Activated CD4-positive, alpha-beta T cell treated with anti-CD3 and anti-CD28 coated beads for 36 hours (primary cell): ENCODE data around the gene POLD2. TPM values are rescaled to one million over a fixed set of nuclear protein-coding genes. Genes with fewer than 3 reads are reported as not detected.
A peak's percentile ranks its signal among the peaks of the same experiment; 100 is the strongest.

ENCODE experiments used
- ATAC-seq: fragments of 200-7000 bp; cut with Tn5 transposase; one replicate; pipeline ENCODE4 v1.10.0; 2021; ENCODE audit warnings: mild to moderate bottlenecking, moderate library complexity
- CTCF ChIA-PET: fragments of 350-600 bp; sonication (Branson Sonifier 250); formaldehyde crosslinking; loops from one replicate; lab custom pipeline; 2021; ENCODE audit warnings: antibody characterized with exemption; lab: Charles Lee
- POLR2A ChIA-PET: fragments of 350-600 bp; sonication (Branson Sonifier 250); formaldehyde crosslinking; loops from one replicate; lab custom pipeline; 2021; ENCODE audit warnings: antibody characterized with exemption, inconsistent platforms; lab: Charles Lee
- DNase-seq: peaks from one replicate; pipeline ENCODE4 v3.0.0-alpha.2; 2020
- H3K27ac Mint-ChIP-seq: one replicate; pipeline ENCODE4 v1.8.0; 2021; ENCODE audit warnings: mixed read lengths
- H3K27me3 Mint-ChIP-seq: one replicate; pipeline ENCODE4 v1.8.0; 2021; ENCODE audit warnings: mixed read lengths
- H3K36me3 Mint-ChIP-seq: one replicate; pipeline ENCODE4 v1.8.0; 2021; ENCODE audit warnings: low read depth, mixed read lengths
- H3K4me1 Mint-ChIP-seq: one replicate; pipeline ENCODE4 v1.8.0; 2021; ENCODE audit warnings: mixed read lengths
- H3K4me3 Mint-ChIP-seq: one replicate; pipeline ENCODE4 v1.8.0; 2021; ENCODE audit warnings: mild to moderate bottlenecking, moderate library complexity, mixed read lengths
- H3K9me3 Mint-ChIP-seq: one replicate; pipeline ENCODE4 v1.8.0; 2021; ENCODE audit warnings: low read depth, mixed read lengths
- intact Hi-C, 2 experiments: fragments of 100-400 bp; cut with DNase I in 1 of 2; cut with micrococcal nuclease in 1 of 2; formaldehyde crosslinking; loops; one replicate each; pipeline versions ENCODE4 v1.14.2 to v1.15.1; 2022 to 2024; cut with DNase I, micrococcal nuclease
- total RNA-seq, 2 experiments: library from RNA; stranded (reverse); gene quantifications; one replicate each; pipeline ENCODE4 v1.2.3, GENCODE V29; 2021

POLD2 gene
- total RNA-seq, 2 experiments from 2014 or later = 250 to 347 TPM

DNA sequence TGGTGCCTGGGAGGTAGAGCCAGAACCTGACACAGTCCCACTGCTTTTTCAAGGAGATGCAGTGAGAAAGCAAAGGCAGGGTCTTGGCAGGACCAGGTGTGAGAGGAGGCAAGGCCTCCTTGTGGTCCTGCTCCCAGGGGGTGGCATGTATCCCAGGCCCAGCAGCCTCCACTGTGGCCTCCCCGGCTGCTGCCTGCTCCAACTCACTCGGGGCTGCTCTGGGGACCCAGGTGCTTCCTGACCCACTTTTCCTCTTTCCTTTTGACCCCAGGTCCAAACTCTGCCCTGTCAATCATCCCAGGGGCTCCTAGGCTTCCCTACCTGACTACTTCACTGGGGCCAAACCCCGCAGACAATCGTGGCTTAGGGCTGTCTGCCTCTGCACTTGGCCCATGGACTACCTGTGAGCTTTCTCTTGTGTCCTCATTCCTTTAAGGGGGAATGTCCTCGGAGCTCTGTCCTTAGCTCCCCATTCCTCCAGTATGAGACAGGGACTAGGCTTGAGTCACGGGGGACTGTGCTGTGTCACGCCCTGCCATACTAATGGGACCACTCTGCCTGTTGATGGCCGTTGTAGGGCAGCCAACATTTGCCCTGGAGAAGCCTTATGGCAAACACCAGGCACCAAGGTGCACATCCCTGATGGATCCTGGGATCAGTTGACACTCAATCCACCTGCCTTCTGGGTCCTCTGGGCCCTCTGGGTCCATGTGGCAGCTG is 20.3 kb downstream of the POLD2 start:
- Mint-ChIP-seq H3K4me3 (peak overlapping the region; percentile 58), H3K36me3 (peaks cover 3% of the 10 kb centered on the region), H3K9me3 (no peaks in the 10 kb centered on the region), H3K27ac (no peak overlapping the region), H3K4me1 (peaks cover 12% of the 10 kb centered on the region), H3K27me3 (peaks cover 4% of the 10 kb centered on the region)
- CTCF ChIA-PET = interaction anchor here (1.3 kb wide), 1 partner anchor 23 kb away, joined by 3 read pairs; no protein-coding TSS in a partner anchor
- POLR2A ChIA-PET = no interaction called here
- intact Hi-C loops = no loop called here
- ATAC-seq = no peak
- no peak for DNase-seq

DNA sequence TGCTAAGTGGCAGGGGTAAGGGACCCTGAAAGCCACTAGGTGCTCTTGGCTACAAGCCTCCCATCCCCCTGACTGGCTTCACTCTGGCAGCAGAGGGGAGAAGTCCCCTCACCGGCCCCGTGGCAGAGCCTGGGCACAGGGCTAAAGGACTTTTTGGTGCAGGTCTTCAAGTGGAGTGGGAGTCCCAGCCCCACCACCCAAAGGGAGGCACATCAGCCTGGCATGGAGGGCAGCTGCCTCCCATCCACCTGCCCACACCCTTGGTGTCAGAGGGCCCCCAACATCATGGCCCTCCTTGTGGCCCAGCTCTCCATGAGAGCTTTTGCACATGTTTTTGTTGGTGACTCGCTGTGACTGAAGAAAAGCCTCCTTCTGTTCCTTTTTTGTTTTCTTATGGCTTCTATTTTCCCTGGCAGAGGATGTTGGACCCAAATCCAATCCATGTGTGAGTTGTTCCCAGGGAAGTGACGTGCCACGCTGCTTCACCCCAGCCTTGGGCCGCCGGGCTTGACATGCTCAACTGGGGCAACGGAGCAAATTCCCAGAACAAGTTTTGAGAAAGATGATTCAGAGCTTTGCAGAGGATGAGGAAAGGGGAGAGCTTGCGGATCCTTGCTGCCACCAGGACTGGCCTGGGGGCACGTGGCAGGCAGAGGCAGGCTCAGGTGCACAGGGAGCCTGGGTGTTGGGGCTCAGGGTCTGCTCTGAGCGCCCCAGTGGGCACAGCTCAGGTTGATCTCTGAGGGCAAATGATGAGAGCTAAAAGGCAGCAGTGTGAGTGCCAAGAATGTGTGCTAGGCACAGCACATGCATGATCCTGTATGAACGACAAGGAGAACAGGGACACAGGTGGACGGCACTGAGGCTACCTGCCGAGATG is 21.1 kb downstream of the POLD2 start:
- CTCF ChIA-PET = interaction anchor here (1.3 kb wide), 1 partner anchor 24 kb away, joined by 3 read pairs; no protein-coding TSS in a partner anchor
- H3K4me3 Mint-ChIP-seq = no peak overlapping the region
- H3K27ac Mint-ChIP-seq = no peak overlapping the region

DNA sequence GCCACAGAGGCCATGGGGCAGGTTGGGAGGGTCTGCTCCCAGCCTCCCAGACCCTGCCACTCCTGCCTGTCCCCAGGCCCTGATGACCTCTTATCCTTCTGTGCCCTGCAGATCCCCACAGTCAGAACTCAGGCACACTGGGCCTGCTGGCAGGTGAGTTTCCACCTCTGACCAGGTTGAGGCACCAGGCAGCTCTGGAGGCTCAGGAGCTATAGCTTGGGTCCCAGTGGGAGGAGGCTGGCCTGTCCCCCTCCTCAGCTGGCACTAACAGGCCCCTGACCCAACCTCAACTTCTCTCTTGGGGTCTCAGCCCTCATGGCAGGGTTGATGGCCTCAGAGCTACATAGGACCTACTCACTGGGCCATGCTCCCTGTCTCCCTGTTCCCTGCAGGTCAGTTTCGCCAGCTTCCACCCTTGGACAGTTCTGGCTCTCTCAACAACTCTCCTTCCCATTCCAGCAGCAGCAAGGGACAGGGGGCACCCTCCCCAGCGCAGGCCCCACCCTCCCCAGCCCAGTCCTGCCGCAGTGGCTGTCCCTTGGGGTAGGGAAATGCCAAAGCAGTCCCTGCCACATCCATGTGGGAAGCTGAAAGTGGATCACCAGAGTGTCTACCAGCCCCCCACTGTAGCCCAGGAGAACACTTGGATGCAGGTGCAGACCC is 21.9 kb downstream of the POLD2 start:
- no peaks in the 10 kb centered on the region for H3K9me3 Mint-ChIP-seq

More for the DNA sequence above, 21.1 kb downstream of the POLD2 start:
- peaks cover 18% of the 10 kb centered on the region for H3K4me1 Mint-ChIP-seq
- intact Hi-C loops = no loop called here
- H3K27me3 Mint-ChIP-seq = peaks cover 4% of the 10 kb centered on the region
- DNase-seq (no peak), ATAC-seq (no peak)
- POLR2A ChIA-PET = no interaction called here
- H3K9me3 Mint-ChIP-seq = no peaks in the 10 kb centered on the region
- H3K36me3 Mint-ChIP-seq = peaks cover 3% of the 10 kb centered on the region

DNA sequence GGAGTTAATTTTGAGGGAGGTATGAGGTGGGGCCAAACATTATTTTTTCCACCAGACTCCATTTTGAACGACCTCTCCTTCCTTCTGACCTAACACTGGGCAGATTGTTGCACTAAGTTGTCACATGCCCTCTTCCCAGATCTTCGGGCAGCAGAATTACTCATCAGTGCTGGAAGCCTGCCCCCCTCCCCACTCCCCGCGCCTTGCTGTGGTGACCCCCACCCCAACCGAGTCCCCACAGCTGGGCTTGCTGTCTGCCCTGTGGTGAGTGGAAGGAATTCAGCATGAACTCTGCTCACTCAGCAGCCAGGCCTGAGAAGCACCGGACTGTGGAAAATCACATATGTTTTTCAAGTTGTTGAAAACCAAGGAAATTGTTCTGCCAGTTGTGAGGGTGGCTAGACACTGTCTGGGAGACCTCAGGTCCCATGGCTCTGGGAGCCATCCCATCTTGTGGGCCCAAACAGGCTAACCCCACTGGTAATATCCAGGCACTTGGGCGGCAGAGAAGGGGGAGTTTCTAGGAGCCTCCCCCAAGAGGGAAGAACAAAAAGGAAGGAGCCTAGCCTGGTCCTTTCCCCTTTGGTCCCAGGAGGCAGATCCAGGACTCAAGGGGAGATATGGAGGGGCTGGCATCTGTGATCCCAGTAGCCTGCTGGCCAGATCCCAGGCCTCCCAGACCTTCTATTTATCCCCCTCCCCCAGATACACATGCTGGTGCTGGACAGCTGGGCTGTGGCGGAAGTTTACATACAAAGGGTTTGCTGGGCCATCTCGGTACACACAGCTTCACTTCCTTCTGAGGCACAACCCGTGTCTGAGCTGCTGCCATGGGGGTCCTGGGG is 22.7 kb downstream of the POLD2 start:
- H3K36me3 Mint-ChIP-seq = no peaks in the 10 kb centered on the region
- CTCF ChIA-PET = no interaction called here
- H3K4me3 Mint-ChIP-seq = no peak overlapping the region
- intact Hi-C loops = no loop called here
- DNase-seq = no peak
- peaks cover 21% of the 10 kb centered on the region for H3K4me1 Mint-ChIP-seq
- no peak overlapping the region for H3K27ac Mint-ChIP-seq
- no peaks in the 10 kb centered on the region for H3K9me3 Mint-ChIP-seq
- peaks cover 4% of the 10 kb centered on the region for H3K27me3 Mint-ChIP-seq
- POLR2A ChIA-PET = no interaction called here
- ATAC-seq = no peak

More for the DNA sequence above, 21.9 kb downstream of the POLD2 start:
- peaks cover 3% of the 10 kb centered on the region for H3K36me3 Mint-ChIP-seq
- intact Hi-C loops = no loop called here
- POLR2A ChIA-PET = no interaction called here
- no peak overlapping the region for H3K27ac Mint-ChIP-seq
- CTCF ChIA-PET = no interaction called here
- DNase-seq (no peak), ATAC-seq (no peak)
- H3K4me1 Mint-ChIP-seq = peaks cover 25% of the 10 kb centered on the region
- no peak overlapping the region for H3K4me3 Mint-ChIP-seq
- peaks cover 4% of the 10 kb centered on the region for H3K27me3 Mint-ChIP-seq

DNA sequence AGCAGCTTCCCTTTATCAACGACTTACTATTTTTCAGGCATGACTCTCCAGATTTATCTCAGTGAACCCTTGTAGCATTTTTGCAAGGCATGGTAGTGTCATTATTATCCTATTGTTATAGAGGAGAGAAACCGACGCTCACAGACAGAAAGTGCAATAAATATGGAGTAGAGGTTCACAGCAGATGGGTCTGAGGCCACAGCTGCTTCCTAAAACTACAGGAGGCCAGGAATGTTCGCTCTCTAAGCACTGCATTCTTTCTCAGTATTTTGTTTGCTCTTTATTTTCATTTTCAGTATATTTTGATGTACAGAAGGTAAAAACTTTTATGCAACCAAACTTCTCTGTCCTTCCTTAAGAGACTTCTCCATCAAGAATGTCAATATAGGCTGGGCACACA is 23.7 kb downstream of the POLD2 start:
- Mint-ChIP-seq H3K27ac (no peak overlapping the region), H3K9me3 (no peaks in the 10 kb centered on the region), H3K4me1 (peaks cover 15% of the 10 kb centered on the region), H3K27me3 (peaks cover 4% of the 10 kb centered on the region), H3K36me3 (no peaks in the 10 kb centered on the region), H3K4me3 (no peak overlapping the region)
- POLR2A ChIA-PET = no interaction called here
- ATAC-seq = no peak
- no peak for DNase-seq
- intact Hi-C loops = no loop called here
- CTCF ChIA-PET = interaction anchor here (2.7 kb wide), 1 partner anchor 10 kb away, joined by 7 read pairs; no protein-coding TSS in a partner anchor

DNA sequence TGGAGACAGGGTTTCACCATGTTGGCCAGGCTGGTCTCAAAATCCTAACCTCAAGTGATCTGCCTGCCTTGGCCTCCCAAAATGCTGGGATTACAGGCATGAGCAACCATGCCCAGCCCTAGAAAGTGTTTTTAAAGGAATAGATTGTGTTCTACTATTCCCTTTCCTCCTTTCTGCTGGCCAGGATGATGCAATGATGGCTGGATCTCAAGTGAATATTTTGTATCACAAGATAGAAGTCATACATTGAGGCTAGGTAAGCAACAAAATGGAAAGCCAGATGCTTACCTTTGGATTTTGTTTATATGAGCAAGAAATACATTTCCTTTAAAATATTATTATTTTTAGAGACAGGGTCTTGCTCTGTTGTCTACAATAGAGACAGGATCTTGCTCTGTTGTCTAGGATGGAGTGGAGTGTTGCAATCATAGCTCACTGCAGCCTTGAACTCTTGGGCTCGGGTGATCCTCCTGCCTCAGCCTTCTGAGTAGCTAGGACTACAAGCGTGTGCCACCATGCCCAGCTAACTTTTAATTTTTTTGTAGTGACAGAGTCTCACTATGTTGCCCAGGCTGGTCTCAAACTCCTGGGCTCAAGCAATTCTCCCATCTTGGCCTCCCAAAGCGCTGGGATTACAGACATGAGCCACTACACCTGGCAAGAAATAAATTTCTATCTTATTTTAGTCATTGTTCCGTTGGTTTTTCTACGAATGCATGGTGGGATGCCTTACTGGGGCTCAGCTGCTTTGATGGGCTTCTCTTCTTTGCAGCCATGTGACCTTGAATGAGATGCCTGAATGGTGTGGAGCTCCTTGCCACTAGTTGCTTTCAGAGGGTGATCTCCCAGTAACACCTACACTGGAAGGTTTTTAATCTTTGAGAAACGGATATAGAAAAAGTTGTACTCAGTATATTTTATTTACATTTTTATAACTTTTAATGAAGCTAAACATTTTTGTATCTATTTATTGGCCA is 25.0 kb downstream of the POLD2 start:
- H3K4me3 Mint-ChIP-seq = no peak overlapping the region
- no peak for ATAC-seq

DNA sequence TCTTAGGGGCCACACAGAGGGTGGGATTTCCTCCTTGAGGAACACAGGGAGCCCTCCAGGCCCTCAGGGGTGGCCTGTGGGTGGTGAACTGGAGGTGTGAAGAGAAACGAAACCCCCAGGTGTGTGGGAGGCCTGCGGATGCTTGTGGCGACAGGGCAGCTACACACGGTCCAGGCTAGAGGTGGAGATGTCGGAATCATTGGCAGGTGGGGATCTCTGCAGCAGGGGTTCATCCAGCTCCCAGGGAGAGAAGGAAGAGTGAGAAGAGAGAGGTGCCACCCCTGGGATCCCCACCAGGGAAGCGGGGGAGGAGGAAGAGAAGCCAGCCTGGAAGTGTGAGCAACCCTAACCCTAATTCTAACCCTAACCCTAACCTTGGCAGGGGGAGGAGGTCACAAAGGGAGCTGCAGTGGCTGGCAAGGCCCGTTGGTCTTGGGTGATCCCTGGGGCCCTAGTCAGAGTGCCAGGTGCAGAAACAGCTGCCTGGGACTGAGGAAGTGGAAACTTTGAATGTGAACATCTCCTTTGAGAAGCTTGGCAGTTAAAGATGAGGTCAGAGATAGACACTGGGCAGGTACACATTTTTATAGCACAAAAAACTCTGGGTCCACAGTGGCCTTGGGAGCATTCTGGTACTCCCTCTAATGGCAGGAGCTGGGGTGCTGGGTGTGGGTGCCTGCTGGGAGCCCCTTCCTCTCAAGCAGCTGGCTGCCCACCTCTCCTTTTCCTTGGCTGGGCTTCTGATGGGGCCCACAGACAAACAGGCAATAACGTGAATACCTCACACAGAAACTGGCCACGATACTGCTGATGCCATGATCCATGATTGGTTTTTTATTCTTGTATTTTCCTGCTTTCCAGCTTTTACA is 26.1 kb downstream of the POLD2 start:
- Mint-ChIP-seq H3K4me1 (peaks cover 13% of the 10 kb centered on the region), H3K36me3 (no peaks in the 10 kb centered on the region), H3K27me3 (no peaks in the 10 kb centered on the region), H3K9me3 (no peaks in the 10 kb centered on the region), H3K4me3 (no peak overlapping the region), H3K27ac (peak overlapping the region; percentile 52)
- POLR2A ChIA-PET = no interaction called here
- DNase-seq (peak; percentile 65), ATAC-seq (peak; percentile 94)
- intact Hi-C loops = no loop called here
- CTCF ChIA-PET = interaction anchor here (0.5 to 2.7 kb wide), 4 partner anchors 12 to 178 kb away, joined by 3 to 7 read pairs (median 4); no protein-coding TSS in a partner anchor

More for the DNA sequence above, 25.0 kb downstream of the POLD2 start:
- Mint-ChIP-seq H3K36me3 (no peaks in the 10 kb centered on the region), H3K27me3 (peaks cover 3% of the 10 kb centered on the region), H3K9me3 (no peaks in the 10 kb centered on the region), H3K4me1 (peaks cover 15% of the 10 kb centered on the region), H3K27ac (peak overlapping the region; percentile 49)
- DNase-seq = no peak
- intact Hi-C loops = no loop called here
- POLR2A ChIA-PET = interaction anchor here (0.7 kb wide), 1 partner anchor 939 kb away, joined by 3 read pairs; no protein-coding TSS in a partner anchor
- CTCF ChIA-PET = interaction anchor here (1.0 to 2.7 kb wide), 3 partner anchors 11 to 17 kb away, joined by 5 to 7 read pairs (median 5); no protein-coding TSS in a partner anchor

DNA sequence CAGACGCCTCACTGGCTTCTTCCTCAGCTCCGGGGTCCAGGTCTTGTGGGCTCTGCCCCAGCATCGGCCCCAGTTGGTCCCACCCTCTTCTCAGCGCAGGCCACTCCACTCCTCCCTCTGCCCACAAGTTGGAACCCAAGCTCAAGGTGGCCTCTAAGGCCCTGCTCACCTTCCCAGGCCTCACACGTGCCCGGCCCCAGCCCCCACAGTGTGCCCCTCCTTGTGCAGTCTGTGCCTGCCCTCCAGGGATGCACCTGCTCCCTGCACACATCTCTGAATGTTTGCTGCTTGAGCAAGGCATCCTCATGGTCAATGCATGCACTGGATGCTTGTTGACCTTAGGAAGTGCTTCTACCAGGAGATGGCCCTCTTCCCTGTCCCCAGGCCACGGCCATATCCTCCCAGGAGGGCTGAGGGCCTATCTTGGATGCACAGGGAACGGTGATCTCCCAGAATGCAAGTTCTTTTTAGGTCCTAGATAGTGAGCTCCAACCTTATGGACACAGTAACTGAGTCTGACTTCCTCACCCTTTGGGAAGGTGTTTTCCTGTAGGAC is 26.9 kb downstream of the POLD2 start:
- ChIA-PET CTCF (interaction anchor here (1.2 kb wide), 1 partner anchor 11 kb away, joined by 3 read pairs; no protein-coding TSS in a partner anchor), POLR2A (no interaction called here)
- ATAC-seq (no peak), DNase-seq (no peak)
- H3K9me3 Mint-ChIP-seq = no peaks in the 10 kb centered on the region
- no peak overlapping the region for H3K27ac Mint-ChIP-seq
- H3K36me3 Mint-ChIP-seq = no peaks in the 10 kb centered on the region
- intact Hi-C loops = no loop called here
- no peaks in the 10 kb centered on the region for H3K27me3 Mint-ChIP-seq
- no peak overlapping the region for H3K4me3 Mint-ChIP-seq
- peaks cover 13% of the 10 kb centered on the region for H3K4me1 Mint-ChIP-seq

DNA sequence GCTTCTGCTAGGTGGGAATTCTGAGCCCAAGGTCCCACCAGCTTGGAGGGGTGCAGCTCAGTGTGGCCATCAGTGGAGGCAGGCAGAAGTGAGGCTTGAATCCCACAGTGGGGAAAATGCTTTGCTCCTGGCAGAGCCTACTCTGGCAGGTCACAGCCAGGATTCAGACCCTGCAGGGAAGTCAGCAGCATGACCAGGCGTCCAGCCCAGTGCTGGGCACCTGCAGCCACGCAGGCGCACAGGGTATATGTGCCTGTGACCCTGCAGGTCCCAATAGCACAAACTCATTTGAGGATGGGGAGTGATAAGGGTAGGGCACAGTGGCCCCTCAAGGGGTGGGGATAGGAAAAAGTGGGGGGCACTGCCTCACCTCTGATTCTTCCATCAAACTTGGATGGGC is 27.6 kb downstream of the POLD2 start:
- Mint-ChIP-seq H3K4me3 (no peak overlapping the region), H3K27me3 (no peaks in the 10 kb centered on the region), H3K9me3 (no peaks in the 10 kb centered on the region), H3K36me3 (no peaks in the 10 kb centered on the region), H3K4me1 (peaks cover 13% of the 10 kb centered on the region), H3K27ac (no peak overlapping the region)
- CTCF ChIA-PET = interaction anchor here (0.7 kb wide), 1 partner anchor 195 kb away, joined by 4 read pairs; no protein-coding TSS in a partner anchor
- ATAC-seq (no peak), DNase-seq (no peak)
- POLR2A ChIA-PET = no interaction called here
- intact Hi-C loops = no loop called here
